ENCODE data around the gene FAF1.

DNA sequence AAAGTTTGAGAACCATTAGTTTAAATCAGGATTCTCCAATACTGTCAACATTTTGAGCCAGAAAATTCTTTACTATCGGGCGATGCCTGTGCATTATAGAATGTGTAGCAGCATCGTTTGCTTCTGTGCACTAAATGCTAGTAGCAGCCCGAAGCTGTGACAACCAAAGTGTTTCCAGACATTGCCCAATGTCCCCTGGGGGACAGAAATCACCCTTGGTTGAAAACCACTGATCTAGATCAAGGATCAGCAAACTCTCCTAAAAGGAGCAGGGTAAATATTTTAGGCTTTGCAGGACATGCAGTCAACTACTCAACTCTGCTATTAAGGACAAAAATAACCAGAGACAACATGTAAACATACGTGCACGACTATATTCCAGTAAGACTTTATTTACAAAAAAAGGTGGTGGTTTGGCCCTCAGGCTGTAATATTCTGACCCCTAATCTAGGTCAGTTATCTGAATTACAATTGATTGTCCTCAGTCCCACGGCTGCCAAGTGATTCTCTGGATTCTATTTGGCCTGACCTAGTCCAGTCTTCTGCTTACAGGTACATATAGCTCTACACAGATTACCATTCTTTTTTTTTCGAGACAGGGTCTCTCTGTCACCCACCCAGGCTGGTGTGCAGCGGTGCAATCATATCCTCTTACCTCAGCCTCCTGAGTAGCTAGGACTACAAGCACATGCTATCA is 10.6 kb downstream of the FAF1 start:
- TF ChIP-seq POLR2AphosphoS5 (IDR thresholded peaks at IDR 0.05), result no peak
- no peak for TF ChIP-seq CTCF (IDR thresholded peaks at IDR 0.05)
- TF ChIP-seq POLR2A (IDR thresholded peaks at IDR 0.05), result no peak
- TF ChIP-seq EP300 (IDR thresholded peaks at IDR 0.05; ENCODE audit: low read depth), result no peak

All from transverse colon (tissue), 4 donors.